Central memory CD8-positive, alpha-beta T cell (primary cell): ENCODE data around the gene RPS6KA5.

Experiments
- ATAC-seq: fragments of 150-1000 bp; cut with Tn5 transposase; replicated peaks from 2 replicates; pipeline ENCODE4 v1.10.0; 2022; ENCODE audit warnings: mild to moderate bottlenecking, moderate FRiP score, moderate number of reproducible peaks; ENCODE audit not compliant: poor library complexity, severe bottlenecking; ENCODE audit errors: extremely low read depth
- DNase-seq, 2 donors: peaks; one replicate each; pipeline ENCODE4 v3.0.0; 2021; ENCODE audit warnings: low spot score in 2 of 2
- H3K27ac Mint-ChIP-seq: one replicate; pipeline ENCODE4 v1.8.0; 2022; ENCODE audit warnings: low read depth, mild to moderate bottlenecking, moderate library complexity, mixed read lengths
- H3K27me3 Mint-ChIP-seq: one replicate; pipeline ENCODE4 v1.8.0; 2022; ENCODE audit warnings: mixed read lengths
- H3K36me3 Mint-ChIP-seq: one replicate; pipeline ENCODE4 v1.8.0; 2022; ENCODE audit warnings: mild to moderate bottlenecking, moderate library complexity, mixed read lengths; ENCODE audit not compliant: insufficient read depth
- H3K4me1 Mint-ChIP-seq: one replicate; pipeline ENCODE4 v1.8.0; 2022; ENCODE audit warnings: mixed read lengths
- H3K4me3 Mint-ChIP-seq: one replicate; pipeline ENCODE4 v1.8.0; 2022; ENCODE audit warnings: mild to moderate bottlenecking, moderate library complexity, mixed read lengths
- H3K9me3 Mint-ChIP-seq: one replicate; pipeline ENCODE4 v1.8.0; 2022; ENCODE audit warnings: mixed read lengths

The RPS6KA5 gene

DNA sequence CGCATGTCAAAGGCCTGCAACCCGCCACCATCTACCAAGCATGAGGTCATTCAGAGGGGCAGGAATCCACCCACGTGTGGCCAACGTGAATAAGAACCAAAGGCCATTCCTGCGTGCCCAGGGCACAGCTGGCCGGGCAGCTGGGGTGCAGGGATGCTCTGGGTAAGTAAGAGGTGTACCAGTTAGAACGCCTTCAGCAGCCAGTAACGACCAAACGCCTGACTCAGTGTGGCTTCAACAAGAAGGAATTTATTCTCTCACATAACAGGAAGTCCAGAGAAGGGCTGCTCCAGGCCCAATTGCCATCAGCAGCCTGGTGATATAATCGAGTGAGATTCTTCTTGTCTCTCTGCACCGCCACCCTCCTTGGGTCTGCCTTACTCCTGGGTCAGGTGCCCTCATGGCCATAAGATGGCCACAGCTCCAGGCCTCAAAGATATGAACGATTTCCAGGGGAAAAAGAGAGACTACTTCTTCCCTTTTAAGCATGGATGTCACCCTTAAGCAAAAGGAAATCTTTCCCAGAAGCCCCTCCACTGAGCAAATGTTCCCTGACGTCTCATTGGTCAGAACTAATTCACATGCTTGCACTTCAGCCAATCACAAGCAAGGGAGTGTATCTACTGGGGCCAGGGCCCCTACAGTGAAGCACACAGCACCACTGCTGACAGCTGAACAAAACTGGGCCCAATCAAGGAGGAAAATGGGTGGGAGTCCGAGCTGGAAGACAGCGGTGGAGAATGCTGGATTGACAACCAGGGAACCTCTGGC lies 251.5 kb downstream of the RPS6KA5 start:
- ATAC-seq (no peak), DNase-seq (no peak)
- Mint-ChIP-seq H3K27me3 (no peaks in the 10 kb centered on the region), H3K27ac (no peak overlapping the region), H3K4me3 (no peak overlapping the region), H3K36me3 (no peaks in the 10 kb centered on the region), H3K4me1 (peaks cover 5% of the 10 kb centered on the region), H3K9me3 (no peaks in the 10 kb centered on the region)

DNA sequence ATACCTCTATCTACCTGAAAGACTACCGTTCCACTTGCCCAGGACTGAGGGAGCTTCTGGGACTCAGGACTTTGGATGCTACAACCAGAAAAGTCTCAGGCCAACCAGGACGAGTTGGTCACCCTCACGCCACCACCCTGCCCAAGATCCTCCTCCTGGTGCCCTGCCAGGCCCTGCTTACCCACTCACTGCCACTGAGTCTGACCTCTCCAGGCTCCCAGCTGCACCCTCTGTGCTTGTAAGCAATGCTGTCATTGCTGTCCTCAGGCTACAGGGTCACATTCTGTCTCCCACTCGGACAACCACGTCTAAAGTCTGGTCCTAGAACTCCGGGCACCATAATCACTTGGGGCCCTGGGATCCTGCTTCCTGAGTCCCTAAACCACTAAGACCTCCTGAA lies 253.4 kb downstream of the RPS6KA5 start:
- Mint-ChIP-seq H3K4me1 (peaks cover 5% of the 10 kb centered on the region), H3K27ac (no peak overlapping the region), H3K36me3 (no peaks in the 10 kb centered on the region), H3K9me3 (no peaks in the 10 kb centered on the region), H3K27me3 (no peaks in the 10 kb centered on the region), H3K4me3 (no peak overlapping the region)
- ATAC-seq (no peak), DNase-seq (no peak)

DNA sequence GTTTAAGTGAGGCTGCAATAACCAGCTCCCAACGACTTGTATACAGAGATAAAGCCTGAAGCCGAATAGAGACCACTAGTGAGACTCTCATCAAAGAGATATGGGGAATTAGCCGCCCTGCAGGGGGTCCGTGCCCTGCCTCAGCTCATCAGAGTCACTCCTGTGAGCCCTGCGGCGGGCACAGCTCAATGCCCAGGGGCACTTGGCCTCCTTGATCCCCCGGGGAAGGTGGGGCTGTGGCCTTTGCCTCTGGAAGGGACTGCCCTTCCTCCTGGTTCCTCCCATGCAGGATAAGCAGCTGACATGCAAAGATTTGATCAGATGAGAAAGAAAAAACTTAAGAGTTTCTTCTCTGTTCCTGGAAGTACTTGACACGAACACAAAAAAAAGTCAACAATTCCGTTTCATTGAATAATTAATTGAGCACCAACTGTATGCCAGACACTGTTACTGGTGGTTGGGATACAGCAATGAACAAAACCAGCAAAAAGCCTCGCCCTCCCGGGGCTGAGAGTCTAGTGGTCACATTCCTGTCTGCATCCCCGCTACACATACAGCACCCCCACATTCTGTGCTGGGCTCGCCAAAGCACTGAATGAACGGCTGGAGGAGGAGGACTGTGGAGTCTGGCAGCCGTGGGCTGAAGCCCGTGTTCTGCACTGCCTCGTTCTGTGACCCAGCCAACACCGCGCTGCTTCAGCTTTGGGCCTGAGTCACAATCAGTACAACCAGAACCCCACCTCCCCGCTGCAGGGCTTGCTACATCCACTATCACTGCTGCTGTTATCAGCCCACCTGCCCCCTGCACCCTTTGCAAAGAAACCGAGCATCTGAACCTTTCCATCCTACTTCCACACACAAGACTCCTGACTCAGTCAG lies 254.5 kb downstream of the RPS6KA5 start:
- Mint-ChIP-seq H3K4me1 (peaks cover 11% of the 10 kb centered on the region), H3K27me3 (no peaks in the 10 kb centered on the region), H3K9me3 (no peaks in the 10 kb centered on the region), H3K36me3 (no peaks in the 10 kb centered on the region), H3K27ac (no peak overlapping the region), H3K4me3 (no peak overlapping the region)
- ATAC-seq (no peak), DNase-seq (no peak)

DNA sequence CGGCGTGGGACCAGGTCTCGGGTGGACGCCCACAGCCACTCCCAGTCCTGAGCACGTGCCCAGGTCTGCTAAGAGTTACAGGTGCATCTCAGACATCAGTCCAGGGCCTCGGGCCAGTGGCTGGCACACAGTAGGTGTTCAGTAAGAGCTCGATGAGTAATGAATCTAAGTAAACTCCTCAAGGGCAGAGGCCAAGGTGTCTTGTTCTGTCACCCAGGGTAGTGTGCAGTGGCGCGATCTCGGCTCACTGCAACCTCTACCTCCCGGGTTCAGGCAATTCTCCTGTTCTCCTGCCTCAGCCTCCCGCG lies 255.4 kb downstream of the RPS6KA5 start:
- Mint-ChIP-seq H3K27ac (no peak overlapping the region), H3K27me3 (no peaks in the 10 kb centered on the region), H3K4me1 (peaks cover 6% of the 10 kb centered on the region), H3K9me3 (no peaks in the 10 kb centered on the region), H3K36me3 (no peaks in the 10 kb centered on the region), H3K4me3 (no peak overlapping the region)
- DNase-seq (no peak), ATAC-seq (no peak)

DNA sequence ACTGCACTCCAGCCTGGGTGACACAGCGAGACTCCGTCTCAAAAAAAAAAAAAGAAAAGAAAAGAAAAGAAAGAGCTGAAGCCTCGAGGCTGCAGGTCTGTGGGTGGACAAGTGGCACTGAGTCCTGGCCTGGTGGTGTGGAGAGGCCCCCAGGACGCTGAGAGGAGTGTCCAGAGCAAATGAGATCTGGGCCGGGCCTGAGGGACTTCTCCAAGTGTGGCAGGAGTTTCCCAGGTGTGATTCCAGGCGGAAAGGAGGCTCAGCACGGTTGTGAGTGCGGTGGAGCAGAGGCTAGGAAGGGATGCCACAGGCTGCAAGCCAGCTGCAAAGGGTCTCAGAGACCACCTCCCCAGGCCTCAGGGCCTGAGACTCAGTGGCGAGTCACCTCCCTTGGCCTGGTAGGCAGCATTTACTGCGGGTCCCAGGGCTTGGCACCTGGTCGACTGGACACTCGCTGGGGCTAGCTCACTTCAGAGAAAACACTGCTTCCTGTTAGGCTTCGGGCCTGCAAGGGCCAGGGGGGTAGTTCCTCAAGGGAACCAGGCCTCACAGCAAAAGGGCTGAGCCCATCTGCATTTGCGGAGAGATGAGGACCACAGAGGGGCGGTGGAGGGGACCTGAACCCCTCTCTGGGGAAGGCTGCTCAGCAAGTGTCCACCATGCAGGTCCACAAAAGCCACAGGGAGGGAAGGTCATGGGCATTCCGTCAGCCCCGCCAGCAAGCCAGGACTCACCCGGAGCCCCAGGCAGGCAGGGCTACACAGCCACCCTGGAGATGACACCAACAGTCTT lies 256.0 kb downstream of the RPS6KA5 start:
- no peaks in the 10 kb centered on the region for H3K27me3 Mint-ChIP-seq
- ATAC-seq = no peak
- no peaks in the 10 kb centered on the region for H3K36me3 Mint-ChIP-seq
- peak overlapping the region; percentile 10 for H3K27ac Mint-ChIP-seq
- peaks cover 6% of the 10 kb centered on the region for H3K4me1 Mint-ChIP-seq
- no peaks in the 10 kb centered on the region for H3K9me3 Mint-ChIP-seq
- DNase-seq = no peak
- no peak overlapping the region for H3K4me3 Mint-ChIP-seq

DNA sequence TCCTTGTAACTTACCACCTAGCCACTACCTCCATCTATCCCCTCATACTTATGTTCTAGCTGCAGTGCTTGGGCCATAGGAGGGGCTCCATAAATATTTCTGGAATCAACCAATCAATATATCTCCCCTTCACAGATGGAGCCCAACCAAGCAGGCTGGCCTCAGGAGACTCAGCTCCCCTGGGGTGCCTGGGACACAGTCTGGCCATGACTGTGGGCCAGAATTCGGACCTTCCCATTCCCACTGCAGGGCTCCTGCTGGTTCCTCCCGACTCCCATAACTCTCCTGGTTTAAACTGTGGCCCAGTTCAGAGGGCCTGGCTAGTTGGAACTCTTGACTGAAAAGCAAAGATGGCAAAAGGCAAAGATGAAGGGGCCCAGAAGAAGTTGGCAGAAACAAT lies 257.2 kb downstream of the RPS6KA5 start:
- Mint-ChIP-seq H3K27me3 (no peaks in the 10 kb centered on the region), H3K27ac (no peak overlapping the region), H3K36me3 (no peaks in the 10 kb centered on the region), H3K4me3 (no peak overlapping the region), H3K4me1 (peaks cover 6% of the 10 kb centered on the region), H3K9me3 (no peaks in the 10 kb centered on the region)
- DNase-seq = no peak
- ATAC-seq = no peak

DNA sequence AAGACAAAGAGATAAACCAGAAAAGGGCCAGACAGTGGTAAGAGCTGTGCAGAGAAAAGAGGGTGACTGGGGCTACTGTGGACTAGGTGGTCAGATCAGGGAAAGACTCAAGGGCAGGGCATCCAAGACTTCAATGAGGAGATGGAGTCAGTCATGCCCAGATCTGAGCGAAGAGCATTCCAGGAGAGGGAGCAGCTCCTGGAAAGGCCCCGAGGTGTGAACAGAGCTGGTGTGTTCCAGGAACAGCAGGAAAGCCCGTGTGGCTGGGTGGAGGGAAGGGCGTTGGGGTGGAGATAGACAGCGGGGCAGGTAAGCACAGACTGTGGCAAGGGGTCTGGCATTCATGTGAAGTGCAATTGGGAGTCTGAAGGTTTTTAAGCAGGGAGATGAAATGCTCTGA lies 261.0 kb downstream of the RPS6KA5 start:
- H3K9me3 Mint-ChIP-seq = no peaks in the 10 kb centered on the region
- H3K4me1 Mint-ChIP-seq = peaks cover 6% of the 10 kb centered on the region
- ATAC-seq (no peak), DNase-seq (no peak)
- no peaks in the 10 kb centered on the region for H3K36me3 Mint-ChIP-seq
- H3K27ac Mint-ChIP-seq = no peak overlapping the region
- no peak overlapping the region for H3K4me3 Mint-ChIP-seq
- H3K27me3 Mint-ChIP-seq = no peaks in the 10 kb centered on the region

DNA sequence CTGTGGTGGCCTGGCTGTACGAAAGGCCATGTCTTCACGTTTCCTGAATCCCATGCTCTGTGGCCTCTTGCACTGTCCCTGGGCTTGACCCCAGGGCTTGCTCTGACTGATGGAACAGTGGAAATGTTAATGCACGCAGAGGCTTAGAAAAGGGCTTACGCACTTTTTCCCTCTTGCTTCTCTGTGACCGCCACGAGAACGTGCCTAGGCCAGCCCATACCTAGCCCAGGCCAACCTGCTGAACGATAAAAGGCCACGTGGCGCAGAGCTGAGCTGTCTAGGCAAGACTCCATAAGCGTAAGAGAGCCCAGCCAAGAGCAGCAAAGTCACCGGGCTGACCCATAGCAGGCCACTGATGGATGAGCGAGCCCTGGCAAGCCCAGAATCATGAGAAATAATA lies 262.5 kb downstream of the RPS6KA5 start:
- no peak overlapping the region for H3K27ac Mint-ChIP-seq
- ATAC-seq (no peak), DNase-seq (no peak)
- H3K36me3 Mint-ChIP-seq = no peaks in the 10 kb centered on the region
- no peak overlapping the region for H3K4me3 Mint-ChIP-seq
- H3K9me3 Mint-ChIP-seq = no peaks in the 10 kb centered on the region
- no peaks in the 10 kb centered on the region for H3K27me3 Mint-ChIP-seq
- peaks cover 6% of the 10 kb centered on the region for H3K4me1 Mint-ChIP-seq
